ENCODE data around the gene FRMD4A.
"Not testable (repeated sequence)": the region's sequence is repeated elsewhere in the genome, so short reads cannot be mapped to it uniquely, and the experiment has no call there.

FRMD4A gene

DNA sequence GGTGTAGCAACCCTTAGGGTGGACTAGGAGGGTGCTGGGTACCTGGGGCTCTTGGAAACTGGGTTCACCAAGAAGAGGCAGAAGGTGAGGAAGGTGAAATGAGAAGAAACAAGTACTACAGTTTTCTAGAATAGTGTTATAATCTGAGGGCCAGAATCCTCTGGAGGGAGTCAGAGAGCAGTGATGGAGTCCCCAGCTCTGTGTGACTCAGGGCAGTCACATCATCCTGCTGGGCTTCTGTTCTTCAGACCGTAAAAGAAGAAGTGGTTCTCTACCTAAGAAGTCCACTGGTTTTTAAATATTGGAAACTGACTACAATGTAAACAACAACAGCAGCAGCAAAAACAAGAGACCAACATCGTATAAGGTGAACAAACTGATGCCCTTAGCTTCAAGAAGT lies 546.7 kb downstream of the FRMD4A start:
- Histone ChIP-seq H3K18ac (ENCODE audit: low read length) (no peak overlapping the region), H3K9ac (ENCODE audit: low read depth, low read length, poor library complexity) (no peak overlapping the region), H3K27me3 (ENCODE audit: control insufficient read depth in 3 of 3, insufficient read depth in 3 of 3, low read depth in 1 of 3, low read length in 3 of 3) (no peaks in the 10 kb centered on the region), H3K14ac (ENCODE audit: low read length) (no peak overlapping the region), H3K9me3 (replicated peaks in 1 of 2; ENCODE audit: control insufficient read depth in 2 of 2, insufficient read depth in 1 of 2, low read depth in 1 of 2, low read length in 2 of 2) (no peaks in the 10 kb centered on the region), H3K4me3 (ENCODE audit: low read length in 2 of 2) (no peak overlapping the region), H2BK15ac (ENCODE audit: low read length) (no peak overlapping the region), H4K91ac (ENCODE audit: low read depth, low read length, poor library complexity) (no peak overlapping the region), H3K4ac (ENCODE audit: low read length) (no peak overlapping the region), H3K4me1 (ENCODE audit: control insufficient read depth in 2 of 2, insufficient read depth in 1 of 2, low read depth in 1 of 2, low read length in 2 of 2) (peaks cover 5 to 20% of the 10 kb centered on the region in 2 donors), H2BK5ac (ENCODE audit: low read length) (no peak overlapping the region), H3K4me2 (ENCODE audit: insufficient read depth, low read length, poor library complexity, severe bottlenecking) (no peak overlapping the region), H3K27ac (replicated peaks; ENCODE audit: low read length) (no peak overlapping the region), H4K8ac (ENCODE audit: low read depth, low read length) (no peak overlapping the region), H3K79me1 (ENCODE audit: low read depth, low read length) (no peaks in the 10 kb centered on the region), H3K36me3 (replicated peaks in 1 of 2; ENCODE audit: control insufficient read depth in 2 of 2, insufficient read depth in 2 of 2, low read length in 2 of 2) (peaks cover 0 to 51% of the 10 kb centered on the region in 2 donors), H3K23ac (ENCODE audit: low read depth, low read length, poor library complexity) (no peak overlapping the region), H2AFZ (ENCODE audit: low read length) (no peak overlapping the region), H2AK5ac (ENCODE audit: low read depth, low read length) (no peak overlapping the region), H2BK12ac (ENCODE audit: low read length) (no peak overlapping the region), H2BK120ac (ENCODE audit: low read depth, low read length) (no peak overlapping the region)
- no CpG with 5 or more reads among the region's 2 CpGs for WGBS, 2 donors (ENCODE audit: extremely low coverage in 2 of 2, insufficient read length in 2 of 2, insufficient replicate concordance in 1 of 2)
- no peak for DNase-seq (ENCODE audit: low spot score)

DNA sequence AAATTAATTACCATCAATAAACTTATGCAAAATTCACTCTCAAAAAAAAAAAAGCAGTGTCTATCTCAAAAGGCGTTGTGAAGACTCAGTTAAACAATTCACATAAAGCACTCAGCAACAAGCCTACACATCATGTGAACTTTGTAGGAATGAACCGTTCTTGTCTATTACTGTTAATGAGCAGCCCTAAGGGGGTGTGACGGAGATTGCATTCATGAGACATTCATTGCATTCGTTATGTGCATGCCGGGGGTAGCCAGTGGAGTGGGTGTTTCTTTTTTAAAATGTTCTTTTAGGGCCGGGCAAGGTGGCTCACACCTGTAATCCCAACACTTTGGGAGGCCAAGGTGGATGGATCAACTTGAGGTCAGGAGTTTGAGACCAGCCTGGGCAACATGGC lies 551.0 kb downstream of the FRMD4A start:
- Histone ChIP-seq H3K27ac (replicated peaks; ENCODE audit: low read length) (no peak overlapping the region), H2BK120ac (ENCODE audit: low read depth, low read length) (no peak overlapping the region), H3K14ac (ENCODE audit: low read length) (no peak overlapping the region), H2BK12ac (ENCODE audit: low read length) (no peak overlapping the region), H3K4ac (ENCODE audit: low read length) (no peak overlapping the region), H3K23ac (ENCODE audit: low read depth, low read length, poor library complexity) (no peak overlapping the region), H3K79me1 (ENCODE audit: low read depth, low read length) (no peaks in the 10 kb centered on the region), H3K4me3 (ENCODE audit: low read length in 2 of 2) (no peak overlapping the region), H2AK5ac (ENCODE audit: low read depth, low read length) (no peak overlapping the region), H3K18ac (ENCODE audit: low read length) (no peak overlapping the region), H3K9me3 (replicated peaks in 1 of 2; ENCODE audit: control insufficient read depth in 2 of 2, insufficient read depth in 1 of 2, low read depth in 1 of 2, low read length in 2 of 2) (peaks cover 0 to 6% of the 10 kb centered on the region in 2 donors), H2BK5ac (ENCODE audit: low read length) (no peak overlapping the region), H3K4me2 (ENCODE audit: insufficient read depth, low read length, poor library complexity, severe bottlenecking) (no peak overlapping the region), H3K9ac (ENCODE audit: low read depth, low read length, poor library complexity) (no peak overlapping the region), H2BK15ac (ENCODE audit: low read length) (no peak overlapping the region), H4K91ac (ENCODE audit: low read depth, low read length, poor library complexity) (no peak overlapping the region), H3K4me1 (ENCODE audit: control insufficient read depth in 2 of 2, insufficient read depth in 1 of 2, low read depth in 1 of 2, low read length in 2 of 2) (no peaks in the 10 kb centered on the region), H3K27me3 (ENCODE audit: control insufficient read depth in 3 of 3, insufficient read depth in 3 of 3, low read depth in 1 of 3, low read length in 3 of 3) (no peaks in the 10 kb centered on the region), H2AFZ (ENCODE audit: low read length) (no peak overlapping the region), H3K36me3 (replicated peaks in 1 of 2; ENCODE audit: control insufficient read depth in 2 of 2, insufficient read depth in 2 of 2, low read length in 2 of 2) (peaks cover 0 to 76% of the 10 kb centered on the region in 2 donors), H4K8ac (ENCODE audit: low read depth, low read length) (no peak overlapping the region)
- WGBS, 2 donors (ENCODE audit: extremely low coverage in 2 of 2, insufficient read length in 2 of 2, insufficient replicate concordance in 1 of 2): no CpG with 5 or more reads among the region's 6 CpGs
- DNase-seq (ENCODE audit: low spot score): no peak

DNA sequence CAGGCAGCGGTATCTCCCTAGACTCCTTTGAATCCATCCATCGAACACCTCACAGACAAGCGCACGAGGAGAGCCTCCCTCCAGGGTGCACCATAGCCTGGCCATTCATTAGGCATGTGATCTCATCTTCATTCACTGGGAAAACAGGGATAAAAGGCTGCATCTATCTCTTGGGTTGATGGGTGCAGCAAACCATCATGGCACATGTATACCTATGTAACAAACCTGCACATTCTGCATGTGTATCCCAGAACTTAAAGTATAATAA lies 552.1 kb downstream of the FRMD4A start:
- H2BK120ac ChIP-seq (ENCODE audit: low read depth, low read length); H2AK5ac ChIP-seq (ENCODE audit: low read depth, low read length); H4K91ac ChIP-seq (ENCODE audit: low read depth, low read length, poor library complexity); H3K4me3 ChIP-seq (ENCODE audit: low read length in 2 of 2); DNase-seq (ENCODE audit: low spot score); H3K9me3 ChIP-seq (replicated peaks in 1 of 2; ENCODE audit: control insufficient read depth in 2 of 2, insufficient read depth in 1 of 2, low read depth in 1 of 2, low read length in 2 of 2); H3K23ac ChIP-seq (ENCODE audit: low read depth, low read length, poor library complexity); H2BK5ac ChIP-seq (ENCODE audit: low read length); H2AFZ ChIP-seq (ENCODE audit: low read length); H3K14ac ChIP-seq (ENCODE audit: low read length); H3K18ac ChIP-seq (ENCODE audit: low read length); H3K27me3 ChIP-seq (ENCODE audit: control insufficient read depth in 3 of 3, insufficient read depth in 3 of 3, low read depth in 1 of 3, low read length in 3 of 3); H2BK12ac ChIP-seq (ENCODE audit: low read length); H4K8ac ChIP-seq (ENCODE audit: low read depth, low read length); H3K9ac ChIP-seq (ENCODE audit: low read depth, low read length, poor library complexity); H3K4ac ChIP-seq (ENCODE audit: low read length); H3K4me1 ChIP-seq (ENCODE audit: control insufficient read depth in 2 of 2, insufficient read depth in 1 of 2, low read depth in 1 of 2, low read length in 2 of 2); H2BK15ac ChIP-seq (ENCODE audit: low read length); H3K4me2 ChIP-seq (ENCODE audit: insufficient read depth, low read length, poor library complexity, severe bottlenecking); H3K79me1 ChIP-seq (ENCODE audit: low read depth, low read length): not testable (repeated sequence)
- no CpG with 5 or more reads among the region's 4 CpGs for WGBS, 2 donors (ENCODE audit: extremely low coverage in 2 of 2, insufficient read length in 2 of 2, insufficient replicate concordance in 1 of 2)
- H3K27ac ChIP-seq (replicated peaks; ENCODE audit: low read length): peak overlapping the region; percentile 22
- peaks cover 0 to 79% of the 10 kb centered on the region in 2 donors for H3K36me3 ChIP-seq (replicated peaks in 1 of 2; ENCODE audit: control insufficient read depth in 2 of 2, insufficient read depth in 2 of 2, low read length in 2 of 2)

DNA sequence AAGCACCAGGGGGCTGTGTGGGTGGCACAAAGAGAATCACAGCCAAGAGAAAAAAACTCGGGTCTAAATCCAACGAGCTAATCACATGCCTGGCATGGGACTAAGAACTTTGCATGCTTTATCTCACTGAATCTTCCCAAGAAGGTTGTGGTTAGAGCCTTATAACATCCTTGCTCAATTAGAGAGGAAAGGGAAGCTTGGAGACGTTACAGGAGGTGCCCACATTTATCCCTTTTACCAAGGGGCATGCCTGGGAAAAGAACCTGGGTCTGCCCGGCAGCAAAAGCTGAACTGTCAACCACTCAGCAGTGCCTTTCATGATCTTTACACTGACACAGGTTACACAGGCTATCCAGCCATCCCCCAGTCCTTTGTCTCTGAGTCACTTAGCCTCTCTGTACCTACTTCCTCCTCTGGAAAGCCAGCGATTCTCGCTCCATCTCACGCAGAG lies 553.8 kb downstream of the FRMD4A start:
- no peak for DNase-seq (ENCODE audit: low spot score)
- Histone ChIP-seq H3K23ac (ENCODE audit: low read depth, low read length, poor library complexity) (no peak overlapping the region), H2BK15ac (ENCODE audit: low read length) (no peak overlapping the region), H3K4me3 (ENCODE audit: low read length in 2 of 2) (no peak overlapping the region), H3K4me1 (ENCODE audit: control insufficient read depth in 2 of 2, insufficient read depth in 1 of 2, low read depth in 1 of 2, low read length in 2 of 2) (no peaks in the 10 kb centered on the region), H2BK5ac (ENCODE audit: low read length) (no peak overlapping the region), H2AFZ (ENCODE audit: low read length) (no peak overlapping the region), H3K18ac (ENCODE audit: low read length) (no peak overlapping the region), H2BK12ac (ENCODE audit: low read length) (no peak overlapping the region), H3K4me2 (ENCODE audit: insufficient read depth, low read length, poor library complexity, severe bottlenecking) (no peak overlapping the region), H2BK120ac (ENCODE audit: low read depth, low read length) (no peak overlapping the region), H3K9ac (ENCODE audit: low read depth, low read length, poor library complexity) (no peak overlapping the region), H3K4ac (ENCODE audit: low read length) (no peak overlapping the region), H3K79me1 (ENCODE audit: low read depth, low read length) (no peaks in the 10 kb centered on the region), H3K36me3 (replicated peaks in 1 of 2; ENCODE audit: control insufficient read depth in 2 of 2, insufficient read depth in 2 of 2, low read length in 2 of 2) (peaks cover 0 to 78% of the 10 kb centered on the region in 2 donors), H4K8ac (ENCODE audit: low read depth, low read length) (no peak overlapping the region), H3K9me3 (replicated peaks in 1 of 2; ENCODE audit: control insufficient read depth in 2 of 2, insufficient read depth in 1 of 2, low read depth in 1 of 2, low read length in 2 of 2) (peaks cover 0 to 6% of the 10 kb centered on the region in 2 donors), H3K27me3 (ENCODE audit: control insufficient read depth in 3 of 3, insufficient read depth in 3 of 3, low read depth in 1 of 3, low read length in 3 of 3) (no peaks in the 10 kb centered on the region), H2AK5ac (ENCODE audit: low read depth, low read length) (no peak overlapping the region), H3K27ac (replicated peaks; ENCODE audit: low read length) (no peak overlapping the region), H4K91ac (ENCODE audit: low read depth, low read length, poor library complexity) (no peak overlapping the region), H3K14ac (ENCODE audit: low read length) (no peak overlapping the region)
- no CpG with 5 or more reads among the region's 7 CpGs for WGBS, 2 donors (ENCODE audit: extremely low coverage in 2 of 2, insufficient read length in 2 of 2, insufficient replicate concordance in 1 of 2)

Measured in neuronal stem cell (in vitro differentiated cells).